ENCODE results near the gene TLK2.

Gene TLK2

GRCh38 chr17:62655656-62656055 is 177.0 kb downstream of the TLK2 start:
- no peak for DNase-seq (ENCODE audit: low read depth)

- DNase-seq (ENCODE audit: low read depth): no peak
Observed at GRCh38 chr17:62656446-62656845, 177.8 kb downstream of the TLK2 start.

GRCh38 chr17:62657145-62657665 is 178.6 kb downstream of the TLK2 start:
- DNase-seq (ENCODE audit: low read depth): no peak

- no peak for DNase-seq (ENCODE audit: low read depth)
Observed at GRCh38 chr17:62657690-62658089, 179.1 kb downstream of the TLK2 start.

- no peak for DNase-seq (ENCODE audit: low read depth)
Observed at GRCh38 chr17:62658136-62658920, 179.7 kb downstream of the TLK2 start.

GRCh38 chr17:62660629-62661118 is 182.0 kb downstream of the TLK2 start:
- DNase-seq (ENCODE audit: low read depth): no peak

- DNase-seq (ENCODE audit: low read depth): no peak
Observed at GRCh38 chr17:62661337-62661736, 182.7 kb downstream of the TLK2 start.

- DNase-seq (ENCODE audit: low read depth): no peak
Observed at GRCh38 chr17:62662855-62663254, 184.2 kb downstream of the TLK2 start.

Measured in activated T-helper 1 cell treated with Interleukin-2 at 50 U/mL for 16 hours (primary cell).